ENCODE results near the gene DRP2. TPM values are rescaled to one million over a fixed set of nuclear protein-coding genes. Genes with fewer than 3 reads are reported as not detected.
"Not testable (repeated sequence)": the region's sequence is repeated elsewhere in the genome, so short reads cannot be mapped to it uniquely, and the experiment has no call there.

Gene DRP2
- total RNA-seq, 2 experiments from 2014 or later = 0.91 to 0.97 TPM

DNA sequence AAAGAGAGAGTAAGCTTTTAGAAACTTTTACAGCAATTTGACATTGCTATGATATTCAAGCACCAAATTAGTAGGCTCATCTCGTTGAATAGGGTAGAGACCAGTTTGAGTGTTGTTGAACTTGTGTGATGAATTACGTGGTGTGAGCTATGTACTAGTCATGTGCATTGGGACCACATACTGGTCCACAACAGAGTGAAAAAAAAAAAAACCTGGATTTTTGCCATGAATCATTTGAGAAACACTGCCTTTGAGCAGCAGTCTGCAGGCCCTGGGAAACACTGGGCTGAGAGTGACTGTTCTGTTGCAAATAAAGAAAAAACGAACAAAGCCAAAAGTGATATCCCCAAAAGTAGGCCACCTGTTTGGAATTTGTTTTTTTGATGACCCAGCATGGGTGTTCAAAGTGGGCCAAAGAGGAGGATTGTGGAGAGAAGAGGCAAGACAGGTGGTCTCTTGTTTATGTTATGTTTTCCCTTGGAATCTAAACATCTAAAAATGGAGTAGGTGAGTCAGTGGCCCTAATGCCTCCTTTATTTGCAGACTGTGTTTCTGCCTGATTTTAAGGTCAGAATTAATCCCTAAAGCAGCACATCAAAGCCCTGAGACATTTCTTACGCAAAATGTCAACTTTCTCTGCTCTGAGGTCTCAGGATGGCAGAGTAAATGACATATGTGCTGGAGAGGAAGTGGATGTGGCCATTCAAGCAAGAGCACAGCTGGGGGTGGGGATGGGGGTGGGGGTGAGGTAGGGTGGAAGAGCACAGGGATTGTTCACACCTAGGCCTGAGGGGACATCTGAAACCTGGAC lies 38.1 kb downstream of the DRP2 start:
- ChIA-PET POLR2A (no interaction called here), CTCF (no interaction called here)
- H3K36me3 Mint-ChIP-seq (ENCODE audit: low read depth) = no peaks in the 10 kb centered on the region
- peak overlapping the region; percentile 81 for H3K27ac Mint-ChIP-seq
- DNase-seq (peak; percentile 19), ATAC-seq (no peak)
- no peak overlapping the region for H3K4me3 Mint-ChIP-seq
- no peaks in the 10 kb centered on the region for H3K9me3 Mint-ChIP-seq (ENCODE audit: insufficient read depth)
- H3K27me3 Mint-ChIP-seq (ENCODE audit: low read depth) = no peaks in the 10 kb centered on the region
- H3K4me1 Mint-ChIP-seq (ENCODE audit: low read depth) = peaks cover 28% of the 10 kb centered on the region

DNA sequence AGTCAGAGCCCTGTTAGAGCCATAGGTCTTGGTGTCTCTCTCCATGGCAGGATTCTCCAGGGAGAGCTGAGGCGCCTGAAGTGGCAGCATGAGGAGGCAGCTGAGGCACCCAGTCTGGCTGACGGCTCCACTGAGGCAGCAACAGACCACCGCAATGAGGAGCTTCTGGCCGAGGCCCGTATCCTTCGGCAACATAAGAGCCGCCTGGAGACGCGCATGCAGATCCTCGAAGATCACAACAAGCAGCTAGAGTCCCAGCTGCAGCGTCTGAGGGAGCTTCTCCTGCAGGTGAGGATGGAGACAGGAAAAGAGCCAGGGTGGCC lies 38.6 kb downstream of the DRP2 start:
- Mint-ChIP-seq H3K36me3 (ENCODE audit: low read depth) (no peaks in the 10 kb centered on the region), H3K4me1 (ENCODE audit: low read depth) (peaks cover 28% of the 10 kb centered on the region), H3K9me3 (ENCODE audit: insufficient read depth) (no peaks in the 10 kb centered on the region), H3K27ac (peak overlapping the region; percentile 81), H3K4me3 (no peak overlapping the region), H3K27me3 (ENCODE audit: low read depth) (no peaks in the 10 kb centered on the region)
- POLR2A ChIA-PET = no interaction called here
- CTCF ChIA-PET = no interaction called here
- no peak for DNase-seq
- no peak for ATAC-seq

DNA sequence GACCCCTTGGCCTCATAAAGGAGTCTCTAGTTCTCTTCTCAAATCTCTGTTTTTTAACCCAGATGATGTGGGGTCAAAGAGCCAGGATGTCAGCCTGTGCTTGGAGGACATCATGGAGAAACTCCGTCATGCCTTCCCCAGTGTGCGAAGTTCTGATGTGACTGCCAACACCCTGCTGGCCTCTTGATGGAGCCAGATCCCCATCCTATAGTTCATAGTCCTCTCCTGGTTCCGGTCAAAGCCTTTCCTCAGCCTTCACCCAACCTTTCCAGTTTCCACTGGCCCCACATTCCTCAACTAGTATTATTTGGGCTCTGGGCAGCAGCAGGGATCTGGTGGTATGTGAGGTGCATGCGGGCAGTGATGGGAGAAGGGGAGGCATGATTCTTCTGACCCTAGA lies 40.8 kb downstream of the DRP2 start:
- CTCF ChIA-PET = interaction anchor here (1.1 kb wide), 1 partner anchor 26 kb away, joined by 3 read pairs; no protein-coding TSS in a partner anchor
- ATAC-seq = no peak
- Mint-ChIP-seq H3K27me3 (ENCODE audit: low read depth) (no peaks in the 10 kb centered on the region), H3K4me3 (no peak overlapping the region), H3K4me1 (ENCODE audit: low read depth) (peaks cover 28% of the 10 kb centered on the region), H3K9me3 (ENCODE audit: insufficient read depth) (no peaks in the 10 kb centered on the region), H3K36me3 (ENCODE audit: low read depth) (no peaks in the 10 kb centered on the region), H3K27ac (no peak overlapping the region)
- POLR2A ChIA-PET = no interaction called here
- DNase-seq = no peak

DNA sequence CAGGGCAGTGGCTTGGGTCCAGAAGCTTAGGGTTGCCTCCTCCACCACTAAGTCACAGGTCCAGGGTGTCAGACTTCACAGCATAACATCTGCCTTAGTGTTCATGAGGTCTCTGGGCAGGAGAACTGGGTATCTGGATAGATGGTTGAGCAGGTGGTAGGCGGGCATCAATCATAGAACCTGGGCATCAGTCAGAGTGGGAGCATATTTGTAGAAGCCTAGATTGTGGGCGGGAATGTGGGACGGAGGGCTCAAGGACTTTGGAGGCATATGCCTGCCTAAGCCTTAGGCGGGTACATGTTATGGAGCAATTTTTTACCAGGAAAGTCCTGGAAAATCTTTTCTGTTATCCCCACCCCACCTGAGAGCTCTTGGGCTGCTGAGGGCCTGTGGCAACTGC lies 43.0 kb downstream of the DRP2 start:
- DNase-seq = no peak
- no peak for ATAC-seq
- ChIA-PET CTCF (no interaction called here), POLR2A (no interaction called here)
- Mint-ChIP-seq H3K27ac (no peak overlapping the region), H3K9me3 (ENCODE audit: insufficient read depth) (no peaks in the 10 kb centered on the region), H3K27me3 (ENCODE audit: low read depth) (no peaks in the 10 kb centered on the region), H3K4me1 (ENCODE audit: low read depth) (peaks cover 15% of the 10 kb centered on the region), H3K4me3 (no peak overlapping the region), H3K36me3 (ENCODE audit: low read depth) (no peaks in the 10 kb centered on the region)

DNA sequence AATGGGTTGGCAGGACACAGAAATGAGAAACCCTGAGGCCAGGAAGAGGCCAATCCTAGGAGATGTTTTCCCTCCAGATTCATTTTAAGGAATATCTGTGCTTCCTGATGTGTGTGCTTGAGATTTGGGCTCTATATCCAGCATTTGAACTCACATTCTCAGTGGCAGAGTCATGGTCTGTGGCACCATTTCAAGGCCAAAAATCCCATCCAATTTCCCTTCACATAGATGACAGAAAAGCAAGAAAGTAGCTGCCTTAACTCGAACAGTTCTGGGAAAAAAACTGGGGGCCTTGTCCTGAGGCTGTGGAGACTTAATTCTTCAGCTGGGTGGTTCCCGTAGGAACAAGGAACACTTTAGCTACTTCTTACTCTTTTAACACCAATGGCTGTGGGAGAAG lies 44.2 kb downstream of the DRP2 start:
- Mint-ChIP-seq H3K36me3 (ENCODE audit: low read depth) (no peaks in the 10 kb centered on the region), H3K27me3 (ENCODE audit: low read depth) (no peaks in the 10 kb centered on the region), H3K4me3 (no peak overlapping the region), H3K27ac (no peak overlapping the region), H3K4me1 (ENCODE audit: low read depth) (peaks cover 3% of the 10 kb centered on the region), H3K9me3 (ENCODE audit: insufficient read depth) (no peaks in the 10 kb centered on the region)
- DNase-seq = no peak
- no peak for ATAC-seq
- ChIA-PET CTCF (no interaction called here), POLR2A (no interaction called here)

DNA sequence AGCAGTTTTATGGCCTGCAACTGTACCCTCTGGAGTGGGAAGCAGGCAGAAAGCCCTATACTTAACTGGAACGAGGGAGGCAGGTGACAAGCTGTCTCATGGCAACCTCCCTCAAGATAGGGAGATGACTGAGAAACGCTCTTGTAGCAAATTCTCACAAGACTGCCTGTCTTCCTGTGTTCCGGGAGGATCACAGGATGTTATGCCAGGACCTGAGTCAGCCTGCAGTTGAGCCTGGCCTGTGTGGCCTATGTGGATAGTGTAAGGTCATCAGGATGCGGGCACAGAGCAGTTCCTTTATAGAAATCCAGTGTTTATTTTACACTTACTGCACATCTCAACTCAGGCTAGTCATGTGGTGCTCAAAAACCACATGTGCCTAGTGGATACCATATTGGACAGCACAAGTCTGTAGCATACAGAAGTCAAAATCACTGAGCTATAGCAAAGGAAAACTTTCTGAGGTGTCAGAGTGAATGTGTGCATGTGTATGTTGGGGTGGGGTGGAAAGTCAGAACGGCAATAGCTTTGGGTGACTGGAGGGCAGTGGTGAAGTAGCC lies 46.4 kb downstream of the DRP2 start:
- no peaks in the 10 kb centered on the region for H3K27me3 Mint-ChIP-seq (ENCODE audit: low read depth)
- no peak for DNase-seq
- H3K36me3 Mint-ChIP-seq (ENCODE audit: low read depth) = no peaks in the 10 kb centered on the region
- no peak overlapping the region for H3K4me3 Mint-ChIP-seq
- ChIA-PET POLR2A (interaction anchor here (0.6 kb wide), 1 partner anchor 1958 kb away, joined by 3 read pairs; no protein-coding TSS in a partner anchor), CTCF (no interaction called here)
- ATAC-seq = no peak
- H3K9me3 Mint-ChIP-seq (ENCODE audit: insufficient read depth) = no peaks in the 10 kb centered on the region
- no peaks in the 10 kb centered on the region for H3K4me1 Mint-ChIP-seq (ENCODE audit: low read depth)
- H3K27ac Mint-ChIP-seq = no peak overlapping the region

DNA sequence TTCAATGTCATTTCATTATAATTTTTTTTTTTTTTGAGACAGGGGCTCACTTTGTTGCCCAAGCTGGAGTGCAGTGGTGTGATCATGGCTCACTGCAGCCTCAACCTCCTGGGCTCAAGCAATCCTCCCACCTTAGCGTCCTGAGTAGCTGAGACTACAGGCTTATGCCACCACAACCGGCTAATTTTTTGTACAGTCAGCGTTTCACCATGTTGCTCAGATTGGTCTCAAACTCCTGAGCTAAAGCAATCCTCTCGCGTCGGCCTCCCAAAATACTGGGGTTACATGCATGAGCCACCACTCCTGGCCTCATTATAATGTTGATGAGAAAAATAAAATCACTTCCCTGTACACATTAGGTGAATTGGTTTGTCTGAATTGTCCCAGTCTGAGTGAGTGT lies 54.6 kb downstream of the DRP2 start:
- H3K4me3 Mint-ChIP-seq = no peak overlapping the region
- H3K4me1 Mint-ChIP-seq (ENCODE audit: low read depth) = no peaks in the 10 kb centered on the region
- no peaks in the 10 kb centered on the region for H3K9me3 Mint-ChIP-seq (ENCODE audit: insufficient read depth)
- H3K27me3 Mint-ChIP-seq (ENCODE audit: low read depth) = no peaks in the 10 kb centered on the region
- H3K36me3 Mint-ChIP-seq (ENCODE audit: low read depth) = no peaks in the 10 kb centered on the region
- no peak overlapping the region for H3K27ac Mint-ChIP-seq
- CTCF ChIA-PET = no interaction called here
- ATAC-seq (no peak), DNase-seq (no peak)
- POLR2A ChIA-PET = no interaction called here

DNA sequence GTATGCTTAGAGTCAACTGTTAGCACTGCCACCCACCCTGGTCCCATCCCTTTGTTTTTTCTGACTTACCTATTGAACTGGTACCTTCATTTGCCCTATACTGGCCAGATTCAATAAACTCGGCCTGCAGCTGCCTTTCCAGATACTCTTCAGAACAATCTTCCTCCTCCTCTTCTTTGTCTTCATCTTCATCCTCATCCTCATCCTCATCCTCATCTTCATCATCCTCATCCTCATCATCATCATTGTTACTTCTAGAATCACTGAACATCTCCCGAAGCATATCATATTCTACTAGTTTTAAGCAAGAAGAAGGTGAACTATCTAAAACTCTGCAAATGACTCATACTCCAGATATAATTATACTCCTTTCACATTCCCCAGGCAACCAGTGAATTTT lies 56.7 kb downstream of the DRP2 start:
- CTCF ChIA-PET = no interaction called here
- Mint-ChIP-seq H3K27ac (no peak overlapping the region), H3K27me3 (ENCODE audit: low read depth) (no peaks in the 10 kb centered on the region), H3K9me3 (ENCODE audit: insufficient read depth) (no peaks in the 10 kb centered on the region), H3K36me3 (ENCODE audit: low read depth) (no peaks in the 10 kb centered on the region), H3K4me1 (ENCODE audit: low read depth) (no peaks in the 10 kb centered on the region), H3K4me3 (no peak overlapping the region)
- POLR2A ChIA-PET = no interaction called here
- DNase-seq = no peak
- ATAC-seq = no peak

DNA sequence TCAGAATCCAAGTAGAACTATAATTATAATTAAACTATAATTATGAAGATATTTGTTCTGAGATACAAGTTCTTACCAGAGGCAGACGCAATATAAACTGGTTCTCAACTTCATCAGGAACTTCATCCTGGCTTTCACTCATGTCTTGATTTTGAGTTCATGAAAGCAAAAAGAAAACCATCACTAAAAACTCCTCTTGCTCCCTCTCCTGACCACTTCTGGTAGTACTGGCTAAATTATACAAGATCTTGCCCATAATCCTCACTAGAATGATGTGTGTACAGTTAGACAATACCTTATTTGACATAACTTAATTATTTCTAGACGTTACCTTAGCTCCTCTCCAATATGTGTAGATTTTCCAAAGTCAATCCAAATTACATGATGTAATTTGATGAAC lies 67.8 kb downstream of the DRP2 start:
- no peak for ATAC-seq

DNA sequence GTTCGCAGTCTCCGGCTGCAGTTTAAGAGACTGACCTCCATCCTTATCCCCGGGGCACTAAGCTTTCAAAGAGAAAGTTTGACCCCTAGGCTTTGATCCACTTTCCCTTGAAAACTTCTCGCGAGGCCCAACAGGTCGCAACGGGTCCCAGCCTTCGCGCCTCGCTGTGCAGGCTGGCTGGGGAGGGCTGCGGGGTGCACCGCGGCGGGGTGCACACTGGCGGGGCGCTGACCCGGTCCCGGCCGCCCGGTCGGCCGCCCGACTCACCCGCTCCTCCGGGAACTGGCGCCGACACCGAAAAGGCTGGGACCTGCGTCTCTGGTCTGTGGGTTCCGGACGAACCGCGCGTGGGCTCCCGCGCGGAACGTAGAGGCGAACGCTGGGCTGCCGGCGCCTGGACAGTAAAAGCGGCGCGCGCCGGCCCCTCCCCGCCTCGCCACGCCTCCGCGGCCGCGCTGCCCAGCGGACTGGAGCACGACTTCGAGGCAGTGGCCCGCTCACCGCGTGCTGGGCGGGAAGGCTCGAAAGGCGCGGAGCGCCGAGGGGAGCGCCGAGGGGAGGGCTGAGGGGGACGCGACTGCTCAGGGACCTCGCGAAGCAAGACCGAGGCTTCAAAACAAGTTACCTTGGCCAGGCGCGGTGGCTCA lies 71.5 kb downstream of the DRP2 start, which contains the start of gene TAF7L:
Gene TAF7L, minus strand, starts transcription at position 378 of the 647 bp plus-strand sequence. CDS start 3,791 bp downstream, outside the sequence.
- DNase-seq (no peak), ATAC-seq (no peak)
- Mint-ChIP-seq H3K27me3 (ENCODE audit: low read depth) (peaks cover 4% of the 10 kb centered on the region), H3K9me3 (ENCODE audit: insufficient read depth) (no peaks in the 10 kb centered on the region), H3K36me3 (ENCODE audit: low read depth) (no peaks in the 10 kb centered on the region), H3K27ac (no peak within 1 kb of the TSS), H3K4me3 (no peak within 1 kb of the TSS), H3K4me1 (ENCODE audit: low read depth) (no peaks in the 10 kb centered on the region)
- ChIA-PET POLR2A (no interaction called here), CTCF (no interaction called here)

More for the DNA sequence above, 67.8 kb downstream of the DRP2 start:
- H3K27me3 Mint-ChIP-seq (ENCODE audit: low read depth) = peaks cover 1% of the 10 kb centered on the region
- DNase-seq = peak; percentile 20
- H3K4me3 Mint-ChIP-seq = no peak overlapping the region
- no peak overlapping the region for H3K27ac Mint-ChIP-seq
- no peaks in the 10 kb centered on the region for H3K9me3 Mint-ChIP-seq (ENCODE audit: insufficient read depth)
- H3K36me3 Mint-ChIP-seq (ENCODE audit: low read depth) = no peaks in the 10 kb centered on the region
- ChIA-PET CTCF (interaction anchor here (1.1 kb wide), 1 partner anchor 58 kb away, joined by 3 read pairs; no protein-coding TSS in a partner anchor), POLR2A (no interaction called here)
- no peaks in the 10 kb centered on the region for H3K4me1 Mint-ChIP-seq (ENCODE audit: low read depth)

DNA sequence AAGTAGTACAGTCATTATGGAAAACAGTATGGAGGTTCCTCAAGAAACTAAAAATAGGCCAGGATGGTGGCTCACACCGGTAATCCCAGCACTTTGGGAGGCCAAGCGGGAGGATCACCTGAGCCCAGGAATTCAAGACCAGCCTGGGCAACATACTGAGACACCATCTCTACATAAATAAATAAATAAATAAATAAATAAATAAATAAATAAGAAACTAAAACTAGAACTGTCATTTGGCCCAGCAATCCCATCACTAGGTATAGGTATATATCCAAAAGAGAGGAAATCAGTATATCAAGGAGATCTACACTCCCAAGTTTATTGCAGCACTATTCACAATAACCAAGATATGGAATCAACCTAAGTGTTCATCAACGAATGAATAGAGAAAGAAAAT lies 76.0 kb downstream of the DRP2 start:
- H3K27ac Mint-ChIP-seq; H3K4me1 Mint-ChIP-seq (ENCODE audit: low read depth); H3K36me3 Mint-ChIP-seq (ENCODE audit: low read depth); H3K9me3 Mint-ChIP-seq (ENCODE audit: insufficient read depth); CTCF ChIA-PET; DNase-seq; H3K4me3 Mint-ChIP-seq; ATAC-seq; H3K27me3 Mint-ChIP-seq (ENCODE audit: low read depth): not testable (repeated sequence)
- POLR2A ChIA-PET = interaction anchor here (0.6 kb wide), 1 partner anchor 61 kb away, joined by 3 read pairs; no protein-coding TSS in a partner anchor

DNA sequence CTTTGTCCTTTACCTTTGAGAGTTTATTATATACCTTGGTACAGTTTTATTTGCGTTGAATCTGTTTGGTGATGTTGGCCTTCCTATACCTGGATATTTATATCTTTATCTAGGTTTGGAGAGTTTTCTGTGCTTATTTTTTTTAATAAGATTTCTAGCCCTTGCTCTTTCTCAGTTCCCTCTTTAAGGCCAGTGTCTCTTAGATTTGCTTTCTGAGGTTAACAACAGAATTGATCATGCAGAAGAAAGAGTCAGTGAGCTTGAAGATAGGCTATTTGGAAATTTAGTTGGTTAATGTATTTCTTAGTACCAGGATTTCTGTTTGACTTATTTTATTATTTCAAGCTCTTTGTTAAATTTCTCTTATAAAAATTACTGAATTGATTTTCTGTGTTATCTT lies 84.2 kb downstream of the DRP2 start:
- Mint-ChIP-seq H3K4me3 (no peak overlapping the region), H3K4me1 (ENCODE audit: low read depth) (no peaks in the 10 kb centered on the region), H3K9me3 (ENCODE audit: insufficient read depth) (no peaks in the 10 kb centered on the region), H3K27me3 (ENCODE audit: low read depth) (no peaks in the 10 kb centered on the region), H3K27ac (no peak overlapping the region), H3K36me3 (ENCODE audit: low read depth) (no peaks in the 10 kb centered on the region)
- DNase-seq (no peak), ATAC-seq (no peak)
- ChIA-PET CTCF (no interaction called here), POLR2A (no interaction called here)
